ENCODE measurements around the gene FUBP1. TPM values are rescaled to one million over a fixed set of nuclear protein-coding genes. Genes with fewer than 3 reads are reported as not detected.

FUBP1 gene
- total RNA-seq, 1 experiment from 2014 or later, result 208 TPM

- TF ChIP-seq, protein P1, sequence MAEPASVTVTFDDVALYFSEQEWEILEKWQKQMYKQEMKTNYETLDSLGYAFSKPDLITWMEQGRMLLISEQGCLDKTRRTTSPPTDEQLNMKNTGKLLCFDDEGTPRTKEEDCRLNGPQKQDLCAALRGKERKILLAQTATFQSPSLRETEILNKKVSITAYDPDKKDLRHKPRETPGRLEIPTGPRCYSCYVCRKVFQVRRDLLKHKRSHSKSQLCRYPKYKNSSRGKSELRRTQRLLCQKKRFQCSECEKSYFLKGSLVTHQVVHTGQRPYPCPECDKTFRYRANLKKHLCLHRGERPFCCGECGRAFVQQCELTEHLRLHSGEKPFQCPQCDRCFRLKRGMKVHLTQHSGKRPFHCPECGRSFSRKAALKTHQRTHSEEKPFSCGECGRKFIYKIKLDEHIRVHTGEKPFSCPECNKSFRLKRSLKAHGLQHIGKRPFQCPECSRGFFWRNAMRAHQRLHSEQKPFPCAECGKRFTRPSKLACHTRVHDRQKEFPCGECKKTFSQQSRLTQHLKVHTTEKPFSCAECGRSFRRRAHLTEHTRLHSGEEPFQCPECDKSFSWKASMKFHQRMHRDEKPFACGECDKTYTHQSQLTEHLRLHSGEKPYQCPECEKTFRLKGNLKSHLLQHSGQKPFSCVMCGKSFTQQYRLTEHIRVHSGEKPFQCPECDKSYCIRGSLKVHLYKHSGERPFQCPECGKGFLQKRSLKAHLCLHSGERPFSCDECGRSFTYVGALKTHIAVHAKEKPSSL (CRISPR knock-in tag; conservative IDR thresholded peaks at IDR 0.05), result no peak
- TF ChIP-seq CREB1 (CRISPR knock-in tag; IDR thresholded peaks at IDR 0.05) (no peak), FOXP4 (CRISPR knock-in tag; IDR thresholded peaks at IDR 0.05) (no peak), ETV6 (CRISPR knock-in tag; IDR thresholded peaks at IDR 0.05) (no peak), OVOL2 (CRISPR knock-in tag; IDR thresholded peaks at IDR 0.05; ENCODE audit: borderline replicate concordance) (no peak)
Measured at GRCh38 chr1:78005448-78005722, 26.5 kb upstream of the FUBP1 start (continued).

DNA sequence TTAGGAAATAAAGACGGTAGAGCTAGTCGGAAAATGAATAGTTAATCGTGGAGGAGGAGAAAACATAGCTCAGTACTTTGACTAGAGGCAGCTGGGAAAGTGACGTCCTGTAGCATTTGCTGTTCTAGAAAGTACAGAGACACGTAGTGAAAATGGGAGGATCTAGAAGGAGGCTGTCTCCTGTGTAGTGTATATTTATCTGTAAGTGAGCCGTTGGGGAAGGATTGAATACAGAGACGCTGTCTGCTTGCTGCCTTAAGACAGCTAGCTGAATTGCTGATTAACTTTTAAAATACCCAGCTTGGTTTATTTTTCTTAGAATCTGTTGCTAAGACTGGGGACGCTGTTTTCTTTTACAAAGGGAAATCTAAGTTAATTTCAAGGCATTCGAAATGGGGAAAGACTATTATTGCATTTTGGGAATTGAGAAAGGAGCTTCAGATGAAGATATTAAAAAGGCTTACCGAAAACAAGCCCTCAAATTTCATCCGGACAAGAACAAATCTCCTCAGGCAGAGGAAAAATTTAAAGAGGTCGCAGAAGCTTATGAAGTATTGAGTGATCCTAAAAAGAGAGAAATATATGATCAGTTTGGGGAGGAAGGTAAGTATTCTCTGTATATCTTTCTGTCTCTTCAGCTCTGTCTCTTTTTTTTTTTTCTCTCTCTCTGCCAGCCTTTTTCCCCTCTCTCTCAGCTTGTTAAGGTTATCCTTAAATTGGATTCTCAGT lies 26.0 kb upstream of the FUBP1 start, which contains the start of gene DNAJB4:
Gene DNAJB4 (plus strand): TSS at position 221 of the 729 bp plus-strand sequence. CDS start 172 bp downstream, at position 393.
- TF ChIP-seq PREB (CRISPR knock-in tag; IDR thresholded peaks at IDR 0.05; ENCODE audit: borderline replicate concordance), result no peak
- no peak for TF ChIP-seq NR1H2 (CRISPR knock-in tag; IDR thresholded peaks at IDR 0.05)
- no peak for TF ChIP-seq ZNF263 (CRISPR knock-in tag; IDR thresholded peaks at IDR 0.05; ENCODE audit: low read depth)
- TF ChIP-seq, protein P2, sequence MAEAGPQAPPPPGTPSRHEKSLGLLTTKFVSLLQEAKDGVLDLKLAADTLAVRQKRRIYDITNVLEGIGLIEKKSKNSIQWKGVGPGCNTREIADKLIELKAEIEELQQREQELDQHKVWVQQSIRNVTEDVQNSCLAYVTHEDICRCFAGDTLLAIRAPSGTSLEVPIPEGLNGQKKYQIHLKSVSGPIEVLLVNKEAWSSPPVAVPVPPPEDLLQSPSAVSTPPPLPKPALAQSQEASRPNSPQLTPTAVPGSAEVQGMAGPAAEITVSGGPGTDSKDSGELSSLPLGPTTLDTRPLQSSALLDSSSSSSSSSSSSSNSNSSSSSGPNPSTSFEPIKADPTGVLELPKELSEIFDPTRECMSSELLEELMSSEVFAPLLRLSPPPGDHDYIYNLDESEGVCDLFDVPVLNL (CRISPR knock-in tag; IDR thresholded peaks at IDR 0.05; ENCODE audit: borderline replicate concordance, low read depth), result no peak
- TF ChIP-seq, protein P3, sequence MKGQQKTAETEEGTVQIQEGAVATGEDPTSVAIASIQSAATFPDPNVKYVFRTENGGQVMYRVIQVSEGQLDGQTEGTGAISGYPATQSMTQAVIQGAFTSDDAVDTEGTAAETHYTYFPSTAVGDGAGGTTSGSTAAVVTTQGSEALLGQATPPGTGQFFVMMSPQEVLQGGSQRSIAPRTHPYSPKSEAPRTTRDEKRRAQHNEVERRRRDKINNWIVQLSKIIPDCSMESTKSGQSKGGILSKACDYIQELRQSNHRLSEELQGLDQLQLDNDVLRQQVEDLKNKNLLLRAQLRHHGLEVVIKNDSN (CRISPR knock-in tag; IDR thresholded peaks at IDR 0.05), result no peak
- TF ChIP-seq ZNF138 (CRISPR knock-in tag; conservative IDR thresholded peaks at IDR 0.05), result no peak
- no peak for TF ChIP-seq OVOL2 (CRISPR knock-in tag; IDR thresholded peaks at IDR 0.05; ENCODE audit: borderline replicate concordance)
- TF ChIP-seq FOXP4 (CRISPR knock-in tag; IDR thresholded peaks at IDR 0.05), result no peak
- TF ChIP-seq IRF2 (CRISPR knock-in tag; IDR thresholded peaks at IDR 0.05; ENCODE audit: borderline replicate concordance, low read depth), result no peak
- no peak for TF ChIP-seq ZBTB43 (CRISPR knock-in tag; IDR thresholded peaks at IDR 0.05)
- no peak for TF ChIP-seq NR3C1 (CRISPR knock-in tag; conservative IDR thresholded peaks at IDR 0.05; ENCODE audit: low read depth)
- TF ChIP-seq, protein P4, sequence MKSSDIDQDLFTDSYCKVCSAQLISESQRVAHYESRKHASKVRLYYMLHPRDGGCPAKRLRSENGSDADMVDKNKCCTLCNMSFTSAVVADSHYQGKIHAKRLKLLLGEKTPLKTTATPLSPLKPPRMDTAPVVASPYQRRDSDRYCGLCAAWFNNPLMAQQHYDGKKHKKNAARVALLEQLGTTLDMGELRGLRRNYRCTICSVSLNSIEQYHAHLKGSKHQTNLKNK (CRISPR knock-in tag; IDR thresholded peaks at IDR 0.05), result no peak
- H3K27ac Mint-ChIP-seq, result peak within 1 kb of the TSS; percentile 96
- ChIA-PET POLR2A (interaction anchor here (0.6 to 1.7 kb wide), 4 partner anchors 19 to 93 kb away, joined by 3 to 15 read pairs (median 3); partner anchors contain the start of gene FUBP1), CTCF (interaction anchor here (1.1 to 2.1 kb wide), 2 partner anchors 26 to 109 kb away, joined by 3 to 14 read pairs; partner anchors contain the start of gene FUBP1)
- H3K36me3 Mint-ChIP-seq, result no peaks in the 10 kb centered on the region
- DNase-seq (ENCODE audit: low spot score) (no peak), ATAC-seq (peak; percentile 91)
- peak within 1 kb of the TSS; percentile 70 for H3K4me3 Mint-ChIP-seq
- H3K9me3 Mint-ChIP-seq, result no peaks in the 10 kb centered on the region
- H3K4me1 Mint-ChIP-seq, result peaks cover 40% of the 10 kb centered on the region
- H3K27me3 Mint-ChIP-seq (ENCODE audit: low read depth), result no peaks in the 10 kb centered on the region

All from WTC11 (cell line).